Activated naive CD8-positive, alpha-beta T cell treated with anti-CD3 and anti-CD28 coated beads for 36 hours (primary cell): ENCODE data around the gene HOMEZ. TPM values are rescaled to one million over a fixed set of nuclear protein-coding genes. Genes with fewer than 3 reads are reported as not detected.
"Not testable (repeated sequence)": the region's sequence is repeated elsewhere in the genome, so short reads cannot be mapped to it uniquely, and the experiment has no call there.

ENCODE experiments used
- DNase-seq: peaks from one replicate; pipeline ENCODE4 v3.0.0; 2021
- H3K27ac Mint-ChIP-seq: one replicate; pipeline ENCODE4 v1.8.0; 2022; ENCODE audit warnings: mild to moderate bottlenecking, moderate library complexity, mixed read lengths
- H3K27me3 Mint-ChIP-seq: one replicate; pipeline ENCODE4 v1.8.0; 2022; ENCODE audit warnings: mild to moderate bottlenecking, mixed read lengths
- H3K36me3 Mint-ChIP-seq: one replicate; pipeline ENCODE4 v1.8.0; 2021; ENCODE audit warnings: mild to moderate bottlenecking, mixed read lengths
- H3K4me1 Mint-ChIP-seq: one replicate; pipeline ENCODE4 v1.8.0; 2021; ENCODE audit warnings: mixed read lengths
- H3K4me3 Mint-ChIP-seq: one replicate; pipeline ENCODE4 v1.8.0; 2022; ENCODE audit warnings: mild to moderate bottlenecking, moderate library complexity, mixed read lengths
- H3K9me3 Mint-ChIP-seq: one replicate; pipeline ENCODE4 v1.8.0; 2022; ENCODE audit warnings: mixed read lengths
- total RNA-seq, 2 experiments: library from RNA; stranded (reverse); gene quantifications; one replicate each; pipeline ENCODE4 v1.2.3, GENCODE V29; 2021

Gene HOMEZ
- total RNA-seq, 2 experiments from 2014 or later, result 10.8 to 12.7 TPM

- not testable (repeated sequence) for H3K4me1 Mint-ChIP-seq, DNase-seq, H3K9me3 Mint-ChIP-seq, H3K36me3 Mint-ChIP-seq, H3K27ac Mint-ChIP-seq, H3K4me3 Mint-ChIP-seq
- peaks cover 42% of the 10 kb centered on the region for H3K27me3 Mint-ChIP-seq
Measured at GRCh38 chr14:23260849-23261248, 25.1 kb downstream of the HOMEZ start.

- DNase-seq, result no peak
- no peaks in the 10 kb centered on the region for H3K36me3 Mint-ChIP-seq
- H3K4me3 Mint-ChIP-seq, result no peak overlapping the region
- peaks cover 37% of the 10 kb centered on the region for H3K27me3 Mint-ChIP-seq
- no peaks in the 10 kb centered on the region for H3K4me1 Mint-ChIP-seq
- H3K9me3 Mint-ChIP-seq, result no peaks in the 10 kb centered on the region
- H3K27ac Mint-ChIP-seq, result no peak overlapping the region
Measured at GRCh38 chr14:23259426-23259825, 26.5 kb downstream of the HOMEZ start.

GRCh38 chr14:23258256-23258655 lies 27.7 kb downstream of the HOMEZ start:
- no peaks in the 10 kb centered on the region for H3K36me3 Mint-ChIP-seq
- no peaks in the 10 kb centered on the region for H3K9me3 Mint-ChIP-seq
- peaks cover 27% of the 10 kb centered on the region for H3K27me3 Mint-ChIP-seq
- no peak overlapping the region for H3K4me3 Mint-ChIP-seq
- no peak for DNase-seq
- H3K27ac Mint-ChIP-seq, result no peak overlapping the region
- H3K4me1 Mint-ChIP-seq, result no peaks in the 10 kb centered on the region

- H3K27ac Mint-ChIP-seq, result no peak overlapping the region
- no peaks in the 10 kb centered on the region for H3K4me1 Mint-ChIP-seq
- H3K9me3 Mint-ChIP-seq, result no peaks in the 10 kb centered on the region
- DNase-seq, result no peak
- H3K27me3 Mint-ChIP-seq, result peaks cover 13% of the 10 kb centered on the region
- H3K36me3 Mint-ChIP-seq, result no peaks in the 10 kb centered on the region
- no peak overlapping the region for H3K4me3 Mint-ChIP-seq
Measured at GRCh38 chr14:23252420-23253333, 33.3 kb downstream of the HOMEZ start.

- H3K9me3 Mint-ChIP-seq, result no peaks in the 10 kb centered on the region
- H3K36me3 Mint-ChIP-seq, result no peaks in the 10 kb centered on the region
- no peak for DNase-seq
- peaks cover 13% of the 10 kb centered on the region for H3K27me3 Mint-ChIP-seq
- no peak overlapping the region for H3K4me3 Mint-ChIP-seq
- H3K4me1 Mint-ChIP-seq, result no peaks in the 10 kb centered on the region
- H3K27ac Mint-ChIP-seq, result no peak overlapping the region
Measured at GRCh38 chr14:23252006-23252405, 33.9 kb downstream of the HOMEZ start.

GRCh38 chr14:23249824-23250223 lies 36.1 kb downstream of the HOMEZ start:
- H3K4me3 Mint-ChIP-seq, result no peak overlapping the region
- peaks cover 13% of the 10 kb centered on the region for H3K27me3 Mint-ChIP-seq
- no peaks in the 10 kb centered on the region for H3K36me3 Mint-ChIP-seq
- no peaks in the 10 kb centered on the region for H3K9me3 Mint-ChIP-seq
- no peak overlapping the region for H3K27ac Mint-ChIP-seq
- no peaks in the 10 kb centered on the region for H3K4me1 Mint-ChIP-seq
- no peak for DNase-seq

- Mint-ChIP-seq H3K27me3 (peaks cover 17% of the 10 kb centered on the region), H3K4me3 (no peak overlapping the region), H3K36me3 (no peaks in the 10 kb centered on the region), H3K27ac (no peak overlapping the region), H3K4me1 (no peaks in the 10 kb centered on the region), H3K9me3 (no peaks in the 10 kb centered on the region)
- DNase-seq, result no peak
Measured at GRCh38 chr14:23248601-23249000, 37.3 kb downstream of the HOMEZ start.

- Mint-ChIP-seq H3K4me1 (no peaks in the 10 kb centered on the region), H3K27me3 (peaks cover 8% of the 10 kb centered on the region), H3K27ac (no peak overlapping the region), H3K4me3 (no peak overlapping the region), H3K9me3 (no peaks in the 10 kb centered on the region), H3K36me3 (no peaks in the 10 kb centered on the region)
- no peak for DNase-seq
Measured at GRCh38 chr14:23245282-23245681, 40.6 kb downstream of the HOMEZ start.

- DNase-seq, result no peak
- H3K27ac Mint-ChIP-seq, result no peak overlapping the region
- H3K9me3 Mint-ChIP-seq, result no peaks in the 10 kb centered on the region
- H3K36me3 Mint-ChIP-seq, result no peaks in the 10 kb centered on the region
- no peaks in the 10 kb centered on the region for H3K4me1 Mint-ChIP-seq
- H3K4me3 Mint-ChIP-seq, result no peak overlapping the region
- H3K27me3 Mint-ChIP-seq, result peaks cover 22% of the 10 kb centered on the region
Measured at GRCh38 chr14:23243066-23243465, 42.9 kb downstream of the HOMEZ start.

- H3K36me3 Mint-ChIP-seq, result no peaks in the 10 kb centered on the region
- peaks cover 3% of the 10 kb centered on the region for H3K4me1 Mint-ChIP-seq
- H3K9me3 Mint-ChIP-seq, result no peaks in the 10 kb centered on the region
- H3K27ac Mint-ChIP-seq, result no peak overlapping the region
- DNase-seq, result no peak
- no peak overlapping the region for H3K4me3 Mint-ChIP-seq
- peaks cover 32% of the 10 kb centered on the region for H3K27me3 Mint-ChIP-seq
Measured at GRCh38 chr14:23242076-23242475, 43.9 kb downstream of the HOMEZ start.

GRCh38 chr14:23241061-23241715 lies 44.7 kb downstream of the HOMEZ start:
- not testable (repeated sequence) for H3K4me1 Mint-ChIP-seq, H3K4me3 Mint-ChIP-seq, H3K27ac Mint-ChIP-seq, DNase-seq, H3K36me3 Mint-ChIP-seq, H3K9me3 Mint-ChIP-seq
- peaks cover 38% of the 10 kb centered on the region for H3K27me3 Mint-ChIP-seq

- H3K9me3 Mint-ChIP-seq, result no peaks in the 10 kb centered on the region
- H3K27ac Mint-ChIP-seq, result no peak overlapping the region
- peaks cover 3% of the 10 kb centered on the region for H3K4me1 Mint-ChIP-seq
- H3K27me3 Mint-ChIP-seq, result peaks cover 42% of the 10 kb centered on the region
- no peak for DNase-seq
- no peak overlapping the region for H3K4me3 Mint-ChIP-seq
- no peaks in the 10 kb centered on the region for H3K36me3 Mint-ChIP-seq
Measured at GRCh38 chr14:23240661-23241060, 45.3 kb downstream of the HOMEZ start.

- Mint-ChIP-seq H3K27ac (no peak within 1 kb of the TSS), H3K27me3 (peaks cover 42% of the 10 kb centered on the region), H3K9me3 (no peaks in the 10 kb centered on the region), H3K4me3 (peak within 1 kb of the TSS; percentile 59), H3K36me3 (no peaks in the 10 kb centered on the region), H3K4me1 (peaks cover 3% of the 10 kb centered on the region)
- DNase-seq, result peak; percentile 89
Measured at GRCh38 chr14:23237772-23238594, 47.9 kb downstream of the HOMEZ start, which contains the start of gene RNF212B. Gene RNF212B, plus strand, starts transcription at chr14:23237936. Its CDS starts 2,410 bp downstream, at chr14:23240346.

GRCh38 chr14:23232241-23232808 lies 53.6 kb downstream of the HOMEZ start:
- H3K4me1 Mint-ChIP-seq, H3K27ac Mint-ChIP-seq, H3K9me3 Mint-ChIP-seq, DNase-seq, H3K36me3 Mint-ChIP-seq, H3K4me3 Mint-ChIP-seq: not testable (repeated sequence)
- peaks cover 19% of the 10 kb centered on the region for H3K27me3 Mint-ChIP-seq

GRCh38 chr14:23228812-23229211 lies 57.1 kb downstream of the HOMEZ start:
- H3K36me3 Mint-ChIP-seq, result no peaks in the 10 kb centered on the region

More at GRCh38 chr14:23228812-23229211, 57.1 kb downstream of the HOMEZ start:
- no peak overlapping the region for H3K4me3 Mint-ChIP-seq
- no peak for DNase-seq
- H3K4me1 Mint-ChIP-seq, result peaks cover 6% of the 10 kb centered on the region
- peaks cover 15% of the 10 kb centered on the region for H3K27me3 Mint-ChIP-seq
- no peak overlapping the region for H3K27ac Mint-ChIP-seq
- peaks cover 4% of the 10 kb centered on the region for H3K9me3 Mint-ChIP-seq
